Metanephros (tissue), 2 donors: ENCODE data around the gene STC2. TPM values are rescaled to one million over a fixed set of nuclear protein-coding genes. Genes with fewer than 3 reads are reported as not detected.

Experiments
- small RNA-seq: library from RNA; depleted of rRNA; stranded (forward); fragments of <200 nt; gene quantifications from one replicate; pipeline ENCODE3, GENCODE V24; 2014; ENCODE audit warnings: low replicate concordance
- total RNA-seq: library from RNA; depleted of rRNA; stranded (reverse); fragments of >200 nt; gene quantifications from one replicate; pipeline ENCODE4 v1.2.3, GENCODE V29; 2014

The STC2 gene, protein sequence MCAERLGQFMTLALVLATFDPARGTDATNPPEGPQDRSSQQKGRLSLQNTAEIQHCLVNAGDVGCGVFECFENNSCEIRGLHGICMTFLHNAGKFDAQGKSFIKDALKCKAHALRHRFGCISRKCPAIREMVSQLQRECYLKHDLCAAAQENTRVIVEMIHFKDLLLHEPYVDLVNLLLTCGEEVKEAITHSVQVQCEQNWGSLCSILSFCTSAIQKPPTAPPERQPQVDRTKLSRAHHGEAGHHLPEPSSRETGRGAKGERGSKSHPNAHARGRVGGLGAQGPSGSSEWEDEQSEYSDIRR
- 3.9 TPM for total RNA-seq

DNA sequence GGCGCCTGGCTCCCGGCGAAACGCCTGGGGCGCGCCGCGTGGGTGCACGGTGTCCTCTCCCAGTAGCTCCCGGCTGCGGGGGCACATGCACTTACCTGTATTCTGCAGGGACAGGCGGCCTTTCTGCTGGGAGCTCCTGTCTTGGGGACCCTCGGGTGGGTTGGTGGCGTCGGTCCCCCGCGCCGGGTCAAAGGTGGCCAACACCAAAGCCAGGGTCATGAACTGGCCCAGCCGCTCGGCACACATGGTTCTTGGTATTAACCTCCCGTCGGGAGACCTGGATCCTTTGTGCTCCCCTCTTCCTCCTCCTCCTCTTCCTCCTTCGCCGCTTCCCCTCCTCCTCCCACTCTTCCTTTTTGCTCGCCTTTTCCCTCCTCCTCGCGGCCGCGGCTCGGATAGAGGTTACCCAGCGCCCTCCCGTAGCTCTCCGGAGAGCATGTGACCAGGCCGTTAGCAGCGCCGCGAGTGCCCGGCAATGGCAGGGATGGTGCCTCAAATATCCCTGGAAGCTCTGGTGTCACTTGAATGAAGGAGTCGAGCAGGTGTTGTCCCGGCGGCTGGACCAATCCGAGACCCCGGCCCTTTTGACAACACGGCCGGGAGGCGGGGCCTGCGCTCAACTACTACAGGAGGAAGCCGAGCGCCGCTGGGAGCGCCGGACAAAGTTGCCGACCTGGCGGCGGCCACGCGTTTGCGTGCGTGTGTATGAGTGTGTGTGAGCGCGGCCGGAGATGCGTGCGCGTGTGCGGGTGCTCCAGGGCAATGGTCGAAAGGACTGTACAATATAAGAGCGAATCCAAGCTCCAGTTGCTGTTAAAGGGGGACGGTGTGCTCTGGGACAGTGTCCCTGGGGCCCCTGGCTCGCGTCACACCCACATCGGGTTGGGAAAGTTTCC is at the start of gene STC2:
Gene STC2, minus strand, starts transcription at position 467 of the 896 bp plus-strand sequence. Its CDS starts 221 bp downstream, at position 246.

Small RNA genes lying within 50 kb of the gene (small RNA-seq; reads per million reads assigned to genes)
- gene MIR8056 (not detected), gene RNA5SP200 (not detected), gene RNU6-500P (not detected)

Other genes with a start within 250 kb of the STC2 start
- 9.7 TPM for gene BNIP1, start 183.9 kb downstream of the STC2 start, total RNA-seq
- 0.18 TPM for gene NKX2-5, start 93.2 kb downstream of the STC2 start, total RNA-seq